OCI-LY1 (cell line): ENCODE measurements around the gene ACSS1.

Source experiments
- H2AFZ ChIP-seq: fragments of 200-600 bp; sonication (generic), shearing (Covaris generic); 2 replicates; pipeline ENCODE4 v1.6.0; 2014; ENCODE audit warnings: antibody characterized with exemption, mild to moderate bottlenecking, low read length
- H3F3A ChIP-seq: fragments of 200-600 bp; sonication (generic), shearing (Covaris generic); 2 replicates; pipeline ENCODE4 v1.6.0; 2014; ENCODE audit warnings: mild to moderate bottlenecking, antibody characterized with exemption, low read length, moderate library complexity; ENCODE audit not compliant: insufficient read depth
- H3K27ac ChIP-seq: fragments of 200-600 bp; sonication (generic); 2 replicates; pipeline ENCODE4 v1.5.1; 2014; ENCODE audit warnings: low read length, mixed run types, mild to moderate bottlenecking, low read depth; ENCODE audit not compliant: poor library complexity, severe bottlenecking
- H3K27me3 ChIP-seq: fragments of 200-600 bp; sonication (generic); 2 replicates; pipeline ENCODE4 v1.6.0; 2014; ENCODE audit warnings: antibody characterized with exemption, mild to moderate bottlenecking, low read length, moderate library complexity; ENCODE audit not compliant: insufficient read depth
- H3K36me3 ChIP-seq: fragments of 200-600 bp; sonication (generic); 2 replicates; pipeline ENCODE4 v1.6.1; 2014; ENCODE audit warnings: mild to moderate bottlenecking, antibody characterized with exemption, low read length, moderate library complexity, mixed read lengths; ENCODE audit not compliant: insufficient read depth
- H3K4me1 ChIP-seq: fragments of 200-600 bp; sonication (generic); 2 replicates; pipeline ENCODE4 v1.5.1; 2014; ENCODE audit warnings: mild to moderate bottlenecking, low read length, moderate library complexity; ENCODE audit not compliant: insufficient read depth, severe bottlenecking
- H3K4me2 ChIP-seq: fragments of 200-600 bp; sonication (generic), shearing (Covaris generic); 2 replicates; pipeline ENCODE4 v1.6.1; 2014; ENCODE audit warnings: low read length
- H3K4me3 ChIP-seq: fragments of 200-600 bp; sonication (generic); 2 replicates; pipeline ENCODE4 v1.5.1; 2014; ENCODE audit warnings: low read length, low read depth, mild to moderate bottlenecking, mixed read lengths; ENCODE audit not compliant: poor library complexity, severe bottlenecking
- H3K79me2 ChIP-seq: fragments of 200-600 bp; shearing (Covaris generic); 2 replicates; pipeline ENCODE4 v1.6.1; 2016; ENCODE audit warnings: mixed run types, low read length, mixed read lengths; ENCODE audit not compliant: insufficient read depth
- H3K9ac ChIP-seq: fragments of 200-600 bp; sonication (generic), shearing (Covaris generic); 2 replicates; pipeline ENCODE4 v1.6.1; 2014; ENCODE audit warnings: mild to moderate bottlenecking, low read length, mixed read lengths
- H3K9me2 ChIP-seq: fragments of 200-600 bp; sonication (generic), shearing (Covaris generic); 2 replicates; pipeline ENCODE4 v1.6.1; 2014; ENCODE audit warnings: low read depth, mild to moderate bottlenecking, low read length, mixed read lengths
- H3K9me3 ChIP-seq: fragments of 200-600 bp; shearing (Covaris generic); 2 replicates; pipeline ENCODE4 v1.6.1; 2014; ENCODE audit warnings: low read length, mixed read lengths
- H4K20me1 ChIP-seq: fragments of 200-600 bp; sonication (generic), shearing (Covaris generic); 2 replicates; pipeline ENCODE4 v1.6.0; 2016; ENCODE audit warnings: mild to moderate bottlenecking, low read length; ENCODE audit not compliant: insufficient read depth
- CTCF ChIP-seq: fragments of 200-600 bp; sonication (generic), shearing (Covaris generic); IDR thresholded peaks from 2 replicates; pipeline ENCODE4 v1.5.1; 2017; ENCODE audit warnings: mild to moderate bottlenecking, antibody characterized with exemption, low read length, moderate library complexity, mixed read lengths
- EZH2 ChIP-seq: fragments of 200-600 bp; sonication (generic), shearing (Covaris generic); IDR thresholded peaks from 2 replicates; pipeline ENCODE4 v1.8.0; 2017; ENCODE audit warnings: borderline replicate concordance, mixed run types, mild to moderate bottlenecking, antibody characterized with exemption, low read length, moderate library complexity, mixed read lengths

ACSS1 gene

GRCh38 chr20:24977797-24978196 lies 80.1 kb downstream of the ACSS1 start:
- Histone ChIP-seq H3K9ac (no peak overlapping the region), H3K79me2 (no peaks in the 10 kb centered on the region), H3K4me1 (no peaks in the 10 kb centered on the region), H3K9me2 (no peaks in the 10 kb centered on the region), H3K4me3 (no peak overlapping the region), H3K4me2 (no peak overlapping the region), H2AFZ (no peak overlapping the region), H3K9me3 (no peaks in the 10 kb centered on the region; the same call in 1 of the 2 replicates), H3K27ac (no peak overlapping the region), H4K20me1 (no peaks in the 10 kb centered on the region), H3K36me3 (peaks cover 79% of the 10 kb centered on the region), H3F3A (no peaks in the 10 kb centered on the region), H3K27me3 (no peaks in the 10 kb centered on the region)
- TF ChIP-seq CTCF (no peak), EZH2 (no peak)

- H3K27me3 ChIP-seq: no peaks in the 10 kb centered on the region
- H3K9ac ChIP-seq: no peak overlapping the region
- no peak overlapping the region for H2AFZ ChIP-seq
- no peaks in the 10 kb centered on the region for H4K20me1 ChIP-seq
- H3K4me1 ChIP-seq: no peaks in the 10 kb centered on the region
- H3K4me2 ChIP-seq: no peak overlapping the region
- no peaks in the 10 kb centered on the region for H3K79me2 ChIP-seq
- no peak overlapping the region for H3K27ac ChIP-seq
- peaks cover 80% of the 10 kb centered on the region for H3K36me3 ChIP-seq
- TF ChIP-seq CTCF (no peak), EZH2 (no peak)
- H3F3A ChIP-seq: no peaks in the 10 kb centered on the region
- H3K9me2 ChIP-seq: no peaks in the 10 kb centered on the region
- no peak overlapping the region for H3K4me3 ChIP-seq
- H3K9me3 ChIP-seq: no peaks in the 10 kb centered on the region; the same call in 1 of the 2 replicates
These were observed 80.6 kb downstream of the ACSS1 start for GRCh38 chr20:24977336-24977735.

DNA sequence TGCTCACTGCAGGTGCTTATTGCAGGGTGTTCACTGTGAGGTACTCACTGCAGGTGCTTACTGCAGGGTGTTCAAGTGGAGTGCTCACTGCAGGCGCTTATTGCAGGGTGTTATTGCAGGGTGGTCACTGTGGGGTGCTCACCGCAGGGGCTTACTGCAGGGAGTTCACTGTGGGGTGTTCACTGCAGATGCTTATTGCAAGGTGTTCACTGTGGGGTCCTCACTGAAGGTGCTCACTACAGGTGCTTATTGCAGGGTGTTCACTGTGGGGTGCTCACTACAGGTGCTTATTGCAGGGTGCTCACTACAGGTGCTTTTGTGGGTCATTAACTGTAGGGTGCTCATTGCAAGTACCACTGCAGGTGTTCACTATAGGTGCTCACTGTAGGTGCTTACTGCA lies 85.6 kb downstream of the ACSS1 start:
- no peaks in the 10 kb centered on the region for H3K4me1 ChIP-seq
- no peaks in the 10 kb centered on the region for H3K79me2 ChIP-seq
- no peak overlapping the region for H3K9ac ChIP-seq
- H3K9me3 ChIP-seq: no peaks in the 10 kb centered on the region; the same call in 1 of the 2 replicates
- no peak overlapping the region for H2AFZ ChIP-seq
- H4K20me1 ChIP-seq: no peaks in the 10 kb centered on the region
- H3F3A ChIP-seq: no peaks in the 10 kb centered on the region
- no peak overlapping the region for H3K4me3 ChIP-seq
- no peak for TF ChIP-seq CTCF
- no peak for TF ChIP-seq EZH2
- no peak overlapping the region for H3K27ac ChIP-seq
- no peaks in the 10 kb centered on the region for H3K27me3 ChIP-seq
- no peak overlapping the region for H3K4me2 ChIP-seq
- peaks cover 70% of the 10 kb centered on the region for H3K36me3 ChIP-seq
- H3K9me2 ChIP-seq: no peaks in the 10 kb centered on the region
